Epidermal melanocyte (primary cell): ENCODE data around the gene PPIF.

Experiments used
- DNase-seq: peaks from one replicate; pipeline ENCODE4 v3.0.0; 2011; ENCODE audit warnings: low spot score; ENCODE audit not compliant: insufficient read length

PPIF gene

GRCh38 chr10:79313320-79313719, 33.9 kb upstream of the PPIF start:
- no peak for DNase-seq

- no peak for DNase-seq
Observed at GRCh38 chr10:79313911-79314439, 33.3 kb upstream of the PPIF start.

GRCh38 chr10:79314761-79315601, 32.3 kb upstream of the PPIF start:
- DNase-seq, result no peak

GRCh38 chr10:79315602-79315920, 31.7 kb upstream of the PPIF start:
- DNase-seq, result no peak

- DNase-seq, result no peak
Observed at GRCh38 chr10:79316671-79317431, 30.4 kb upstream of the PPIF start.

GRCh38 chr10:79318369-79318768, 28.9 kb upstream of the PPIF start:
- no peak for DNase-seq

- DNase-seq, result no peak
Observed at GRCh38 chr10:79319115-79319771, 28.0 kb upstream of the PPIF start.

- DNase-seq, result no peak
Observed at GRCh38 chr10:79320316-79320715, 27.0 kb upstream of the PPIF start.

- DNase-seq, result no peak
Observed at GRCh38 chr10:79320820-79321493, 26.3 kb upstream of the PPIF start.

- DNase-seq, result no peak
Observed at GRCh38 chr10:79321494-79321882, 25.8 kb upstream of the PPIF start.

- DNase-seq, result no peak
Observed at GRCh38 chr10:79321951-79322350, 25.3 kb upstream of the PPIF start.

- DNase-seq, result no peak
Observed at GRCh38 chr10:79322616-79323543, 24.4 kb upstream of the PPIF start.

GRCh38 chr10:79323602-79324001, 23.7 kb upstream of the PPIF start:
- no peak for DNase-seq

GRCh38 chr10:79324032-79324695, 23.1 kb upstream of the PPIF start:
- DNase-seq, result no peak

GRCh38 chr10:79326361-79327089, 20.7 kb upstream of the PPIF start:
- DNase-seq, result no peak

GRCh38 chr10:79327090-79327457, 20.2 kb upstream of the PPIF start:
- DNase-seq, result no peak

- no peak for DNase-seq
Observed at GRCh38 chr10:79328147-79328701, 19.0 kb upstream of the PPIF start.

GRCh38 chr10:79328737-79329504, 18.3 kb upstream of the PPIF start:
- no peak for DNase-seq
